IMR-90 (cell line): ENCODE measurements around the gene ABHD12. TPM values are rescaled to one million over a fixed set of nuclear protein-coding genes. Genes with fewer than 3 reads are reported as not detected.

ENCODE experiments used
- ATAC-seq: fragments of 200-7000 bp; cut with Tn5 transposase; 2 replicates; pipeline ENCODE4 v1.9.1; 2020; ENCODE audit warnings: low read depth, mild to moderate bottlenecking, moderate library complexity
- BruUV-seq: library from RNA; stranded (reverse); fragments of 400-500 nt; replicated peaks from 2 replicates; lab custom pipeline; 2021; lab: Mats Ljungman, UMichigan
- CTCF ChIA-PET: fragments of 300-600 bp; formaldehyde crosslinking; extraction: SDS; loops from one replicate; lab custom pipeline; 2021; ENCODE audit warnings: antibody characterized with exemption; lab: Yijun Ruan, JAX
- POLR2A ChIA-PET: fragments of 300-600 bp; sonication (Branson Sonifier 250); formaldehyde crosslinking; loops from one replicate; lab custom pipeline; 2022; ENCODE audit warnings: antibody characterized with exemption; ENCODE audit not compliant: unreplicated experiment; lab: Charles Lee
- DNase-seq: peaks from one replicate; pipeline ENCODE4 v3.0.0; 2013
- H2AFZ ChIP-seq: replicated peaks from 2 replicates; pipeline ENCODE3; 2013; ENCODE audit warnings: low read length, mild to moderate bottlenecking; ENCODE audit not compliant: poor library complexity
- H2AK5ac ChIP-seq: 2 replicates; pipeline ENCODE4 v1.6.1; 2013; ENCODE audit warnings: low read depth, low read length, inconsistent platforms
- H2AK9ac ChIP-seq: replicated peaks from 2 replicates; pipeline ENCODE3; 2013; ENCODE audit warnings: mild to moderate bottlenecking, low read depth, low read length, moderate library complexity; ENCODE audit not compliant: poor library complexity
- H2BK120ac ChIP-seq: 2 replicates; pipeline ENCODE4 v1.6.1; 2013; ENCODE audit warnings: low read depth, low read length, inconsistent platforms
- H2BK15ac ChIP-seq: 3 replicates; pipeline ENCODE4 v1.6.1; 2013; ENCODE audit warnings: low read depth, low read length, inconsistent platforms
- H2BK20ac ChIP-seq: 2 replicates; pipeline ENCODE4 v1.6.1; 2013; ENCODE audit warnings: low read depth, mild to moderate bottlenecking, inconsistent platforms, low read length, moderate library complexity
- H2BK5ac ChIP-seq: 2 replicates; pipeline ENCODE4 v1.6.1; 2013; ENCODE audit warnings: mild to moderate bottlenecking, low read depth, low read length, inconsistent platforms; ENCODE audit not compliant: poor library complexity, severe bottlenecking
- H3K14ac ChIP-seq: replicated peaks from 2 replicates; pipeline ENCODE4 v1.6.1; 2013; ENCODE audit warnings: low read depth, low read length, inconsistent platforms
- H3K18ac ChIP-seq: 2 replicates; pipeline ENCODE4 v1.6.1; 2013; ENCODE audit warnings: low read depth, low read length, control low read depth
- H3K23ac ChIP-seq: 2 replicates; pipeline ENCODE4 v1.6.1; 2013; ENCODE audit warnings: low read depth, low read length, inconsistent platforms
- H3K27ac ChIP-seq: 2 replicates; pipeline ENCODE4 v1.5.1; 2013; ENCODE audit warnings: mild to moderate bottlenecking, control low read depth, low read length; ENCODE audit not compliant: insufficient read depth
- H3K27me3 ChIP-seq: 2 replicates; pipeline ENCODE4 v1.6.1; 2013; ENCODE audit warnings: low read length; ENCODE audit not compliant: control insufficient read depth, insufficient read depth
- H3K36me3 ChIP-seq: 2 replicates; pipeline ENCODE4 v1.6.1; 2013; ENCODE audit warnings: low read length, mixed read lengths; ENCODE audit not compliant: control insufficient read depth, insufficient read depth
- H3K4ac ChIP-seq: 2 replicates; pipeline ENCODE4 v1.6.1; 2013; ENCODE audit warnings: low read depth, low read length, inconsistent platforms
- H3K4me1 ChIP-seq: 2 replicates; pipeline ENCODE4 v1.6.1; 2013; ENCODE audit warnings: low read length, mixed read lengths; ENCODE audit not compliant: control insufficient read depth, insufficient read depth
- H3K4me2 ChIP-seq: 2 replicates; pipeline ENCODE4 v1.6.1; 2013; ENCODE audit warnings: low read depth, mild to moderate bottlenecking, control low read depth, low read length, moderate library complexity
- H3K4me3 ChIP-seq: 2 replicates; pipeline ENCODE4 v1.5.1; 2013; ENCODE audit warnings: low read depth, mild to moderate bottlenecking, control low read depth, low read length, moderate library complexity; ENCODE audit not compliant: insufficient read depth
- H3K56ac ChIP-seq: 2 replicates; pipeline ENCODE4 v1.6.1; 2013; ENCODE audit warnings: low read length, inconsistent platforms; ENCODE audit not compliant: insufficient read depth; ENCODE audit errors: extremely low read depth
- H3K79me1 ChIP-seq, 2 experiments: 2 replicates each; pipeline ENCODE4 v1.6.1; 2013; ENCODE audit warnings: low read length in 2 of 2, inconsistent platforms in 1 of 2, low read depth in 1 of 2
- H3K9ac ChIP-seq: 2 replicates; pipeline ENCODE4 v1.6.1; 2013; ENCODE audit warnings: low read depth, low read length, control low read depth
- H3K9me1 ChIP-seq: 2 replicates; pipeline ENCODE4 v1.6.1; 2013; ENCODE audit warnings: low read length, inconsistent platforms; ENCODE audit not compliant: insufficient read depth
- H3K9me3 ChIP-seq: 2 replicates; pipeline ENCODE4 v1.6.1; 2013; ENCODE audit warnings: low read length; ENCODE audit not compliant: control insufficient read depth, insufficient read depth
- H4K20me1 ChIP-seq: 2 replicates; pipeline ENCODE4 v1.6.1; 2013; ENCODE audit warnings: low read length, inconsistent platforms; ENCODE audit not compliant: insufficient read depth
- H4K5ac ChIP-seq: 2 replicates; pipeline ENCODE4 v1.6.1; 2013; ENCODE audit warnings: mild to moderate bottlenecking, low read depth, low read length, control low read depth
- H4K8ac ChIP-seq, 2 experiments: 2 replicates each; pipeline ENCODE4 v1.6.1; 2013; ENCODE audit warnings: low read depth in 2 of 2, low read length in 2 of 2, control low read depth in 1 of 2, inconsistent platforms in 1 of 2
- H4K91ac ChIP-seq: 2 replicates; pipeline ENCODE4 v1.6.1; 2013; ENCODE audit warnings: low read depth, low read length, inconsistent platforms; ENCODE audit not compliant: insufficient read depth
- BHLHE40 ChIP-seq: fragments of 150-350 bp; IDR thresholded peaks from 2 replicates; pipeline ENCODE4 v1.6.1; 2016; ENCODE audit warnings: mild to moderate bottlenecking, low read depth, low read length
- MXI1 ChIP-seq: IDR thresholded peaks from 2 replicates; pipeline ENCODE4 v1.6.1; 2012; ENCODE audit warnings: low read depth, mild to moderate bottlenecking, low read length, moderate library complexity, borderline replicate concordance
- NFE2L2 ChIP-seq: fragments of 150-350 bp; IDR thresholded peaks from 2 replicates; pipeline ENCODE4 v1.6.1; 2016; ENCODE audit warnings: low read depth, mild to moderate bottlenecking, low read length
- POLR2A ChIP-seq: IDR thresholded peaks from 2 replicates; pipeline ENCODE4 v1.6.1; 2012; ENCODE audit warnings: mild to moderate bottlenecking, low read depth, low read length
- RAD21 ChIP-seq: IDR thresholded peaks from 2 replicates; pipeline ENCODE4 v1.6.1; 2012; ENCODE audit warnings: low read length, improper control_type of control experiment
- WGBS, 2 experiments: methylation state at CpG; one replicate each; pipeline versions ENCODE4 v1.1.5 to v1.1.7; 2013; ENCODE audit warnings: missing lambda C conversion rate in 2 of 2; ENCODE audit not compliant: insufficient read length in 1 of 2; ENCODE audit errors: extremely low coverage in 2 of 2; 5-methylcytosine and 5-hydroxymethylcytosine counted together
- dilution Hi-C: fragments of 300-500 bp; cut with HindIII; formaldehyde crosslinking; loops from one replicate; pipeline ENCODE4 v1.14.3; 2018; ENCODE audit warnings: low sequenced_read_pairs; ENCODE audit not compliant: unreplicated experiment
- in situ Hi-C: fragments of 300-500 bp; cut with MboI; formaldehyde crosslinking; loops from 3 replicates; pipeline ENCODE4 v1.14.3; 2019; ENCODE audit warnings: low sequenced_read_pairs, inconsistent platforms, mixed read lengths
- intact Hi-C: fragments of 100-400 bp; cut with micrococcal nuclease; formaldehyde crosslinking; loops from 2 replicates; pipeline ENCODE4 v1.10.0; 2022
- polyA plus RNA-seq, 3 experiments: library from polyadenylated mRNA; depleted of rRNA; stranded (reverse); fragments of >200 nt; gene quantifications; 2 replicates each; pipeline ENCODE4 v1.2.3, GENCODE V29; 2012; ENCODE audit warnings: low replicate concordance in 1 of 3
- total RNA-seq: library from RNA; depleted of rRNA; stranded (reverse); fragments of >200 nt; gene quantifications from 2 replicates; pipeline ENCODE4 v1.2.3, GENCODE V29; 2012

Gene ABHD12
- total and polyA plus RNA-seq, 2 of the 4 experiments (the other 2 are of a cell fraction): 80.7 to 108 TPM

DNA sequence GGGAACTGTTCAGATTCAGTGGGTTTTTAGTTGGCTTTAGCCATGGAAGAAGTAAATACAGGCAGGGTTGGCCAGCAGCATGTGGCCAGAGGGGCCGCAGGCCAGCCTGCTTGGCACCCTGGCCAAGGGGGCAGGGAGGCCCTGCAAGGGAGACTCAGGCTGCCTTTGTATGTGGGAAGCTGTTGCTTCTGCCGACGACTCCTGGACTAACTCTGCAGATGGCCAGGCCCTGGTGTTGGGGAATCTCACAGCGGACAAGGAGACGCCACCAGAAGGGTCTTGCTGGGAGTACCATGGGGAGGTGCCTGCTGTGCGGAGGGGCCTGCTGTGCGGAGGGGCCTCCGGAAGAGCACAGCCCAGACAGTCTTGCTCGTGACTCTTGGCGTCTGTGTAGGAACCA lies 117.6 kb downstream of the ABHD12 start:
- no peak overlapping the region for H2AK9ac ChIP-seq
- no peak overlapping the region for H2BK20ac ChIP-seq
- no peak overlapping the region for H2AK5ac ChIP-seq
- BruUV-seq: no TSS peak
- ChIA-PET POLR2A (no interaction called here), CTCF (no interaction called here)
- WGBS, 2 experiments: 85% methylated on average over 5 of the region's 10 CpGs; no CpG with 5 or more reads in 1 of the 2 experiments
- no peak overlapping the region for H4K91ac ChIP-seq
- H3K4me2 ChIP-seq: no peak overlapping the region
- ATAC-seq: no peak
- H3K27ac ChIP-seq: no peak overlapping the region
- dilution Hi-C loops: no loop called here
- H3K23ac ChIP-seq: no peak overlapping the region
- no peak overlapping the region for H4K8ac ChIP-seq
- H3K9me1 ChIP-seq: peaks cover 6% of the 10 kb centered on the region; the same call in 1 of the 2 replicates
- H2BK120ac ChIP-seq: no peak overlapping the region
- peaks cover 76% of the 10 kb centered on the region for H3K36me3 ChIP-seq
- no peak overlapping the region for H3K4ac ChIP-seq
- no peak overlapping the region for H2BK15ac ChIP-seq
- no peak overlapping the region for H3K4me3 ChIP-seq
- no peaks in the 10 kb centered on the region for H3K9me3 ChIP-seq
- intact Hi-C loops: no loop called here
- H4K20me1 ChIP-seq: no peaks in the 10 kb centered on the region; the same call in none of the 2 replicates
- no peak for DNase-seq
- H3K27me3 ChIP-seq: no peaks in the 10 kb centered on the region
- H2AFZ ChIP-seq: no peak overlapping the region
- in situ Hi-C loops: loop anchor here (25.0 kb wide), 2 partner anchors 714 to 1636 kb away; partner anchors contain the start of gene CST3
- H2BK5ac ChIP-seq: no peak overlapping the region
- H3K14ac ChIP-seq: no peak overlapping the region
- no peaks in the 10 kb centered on the region for H3K4me1 ChIP-seq
- H3K18ac ChIP-seq: no peak overlapping the region
- H3K9ac ChIP-seq: no peak overlapping the region
- peaks cover 6 to 22% of the 10 kb centered on the region in 2 experiments for H3K79me1 ChIP-seq
- TF ChIP-seq BHLHE40 (no peak), RAD21 (no peak), NFE2L2 (no peak), MXI1 (no peak), POLR2A (no peak)
- no peak overlapping the region for H3K56ac ChIP-seq
- no peak overlapping the region for H4K5ac ChIP-seq
